Suppressor macrophage treated with lipopolysaccharide for 1 hour (primary cell): ENCODE results near the gene KCNK5.

Experiments
- DNase-seq, 3 donors: peaks; one replicate each; pipeline ENCODE4 v3.0.0-alpha.2; 2020 to 2022

KCNK5 gene

GRCh38 chr6:39215640-39216158, 13.6 kb downstream of the KCNK5 start:
- no peak for DNase-seq

- DNase-seq, result no peak
Observed at GRCh38 chr6:39214846-39215639, 14.2 kb downstream of the KCNK5 start.

- no peak for DNase-seq
Observed at GRCh38 chr6:39214120-39214813, 15.0 kb downstream of the KCNK5 start.

GRCh38 chr6:39213195-39213920, 15.9 kb downstream of the KCNK5 start:
- DNase-seq, result peak in 1 of 3 donors; percentile 34

- no peak for DNase-seq
Observed at GRCh38 chr6:39211183-39211582, 18.1 kb downstream of the KCNK5 start.

- DNase-seq, result peak; percentile 58 to 76 (median 70)
Observed at GRCh38 chr6:39210450-39210849, 18.8 kb downstream of the KCNK5 start.

- DNase-seq, result no peak
Observed at GRCh38 chr6:39209911-39210310, 19.4 kb downstream of the KCNK5 start.

GRCh38 chr6:39209360-39209811, 19.9 kb downstream of the KCNK5 start:
- DNase-seq, result peak in 1 of 3 donors; percentile 34

GRCh38 chr6:39208223-39208739, 21.0 kb downstream of the KCNK5 start:
- DNase-seq, result no peak

GRCh38 chr6:39207416-39208222, 21.7 kb downstream of the KCNK5 start:
- DNase-seq, result no peak

- DNase-seq, result no peak
Observed at GRCh38 chr6:39206250-39206721, 23.0 kb downstream of the KCNK5 start.

- no peak for DNase-seq
Observed at GRCh38 chr6:39204646-39205244, 24.5 kb downstream of the KCNK5 start.

GRCh38 chr6:39204160-39204495, 25.1 kb downstream of the KCNK5 start:
- DNase-seq, result no peak

GRCh38 chr6:39203436-39204159, 25.7 kb downstream of the KCNK5 start:
- DNase-seq, result no peak

GRCh38 chr6:39202166-39202565, 27.1 kb downstream of the KCNK5 start:
- no peak for DNase-seq

- no peak for DNase-seq
Observed at GRCh38 chr6:39200498-39201020, 28.7 kb downstream of the KCNK5 start.

GRCh38 chr6:39199976-39200375, 29.3 kb downstream of the KCNK5 start:
- DNase-seq, result no peak

- DNase-seq, result no peak
Observed at GRCh38 chr6:39199231-39199940, 29.9 kb downstream of the KCNK5 start.

- DNase-seq, result no peak
Observed at GRCh38 chr6:39198528-39198927, 30.7 kb downstream of the KCNK5 start.

GRCh38 chr6:39197922-39198500, 31.3 kb downstream of the KCNK5 start:
- peak in 1 of 3 donors; percentile 15 for DNase-seq
